ENCODE measurements around the gene EMC6.

Gene EMC6

DNA sequence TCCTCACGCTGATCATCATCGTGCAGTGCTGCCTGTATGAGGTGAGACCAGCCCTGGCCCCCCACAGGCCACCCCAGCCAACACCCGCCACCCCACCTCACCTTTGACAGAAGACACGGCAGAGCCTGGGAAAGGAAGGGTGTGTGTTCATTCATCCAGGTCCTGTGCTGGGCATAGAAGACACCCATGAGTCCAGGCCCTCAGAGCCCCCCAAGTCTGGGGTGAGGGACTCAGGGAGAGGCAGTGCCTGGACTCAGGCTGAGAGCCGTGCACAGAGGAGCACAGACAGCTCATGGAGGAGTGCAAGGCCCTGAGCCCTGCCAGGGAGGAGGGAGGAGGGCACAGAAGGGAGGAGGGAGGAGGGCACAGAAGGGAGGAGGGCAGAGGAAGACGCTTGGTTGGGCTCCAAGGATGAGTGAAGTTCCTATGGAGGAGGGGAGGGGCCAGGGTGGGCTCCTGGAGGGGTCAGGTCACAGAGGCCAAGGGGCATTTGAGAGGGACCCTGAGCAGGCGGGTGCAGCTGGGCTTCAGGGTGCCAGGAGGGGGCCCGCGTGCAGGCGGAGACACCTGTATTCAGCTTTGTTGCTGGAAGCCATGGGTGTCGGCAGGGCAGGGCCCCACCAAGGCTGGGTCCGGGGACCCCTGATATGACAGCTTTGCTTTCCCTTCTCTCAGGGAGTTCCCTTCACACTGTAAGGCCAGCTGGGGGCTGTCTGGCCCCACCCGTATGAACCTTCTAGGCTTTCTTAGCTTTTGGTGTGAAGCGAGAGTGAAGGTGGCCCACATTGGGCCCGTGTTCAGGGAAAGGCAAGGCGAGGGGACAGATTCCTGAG lies 11.6 kb upstream of the EMC6 start:
- no peak overlapping the region for H3K27ac ChIP-seq
- TF ChIP-seq CTCF (conservative IDR thresholded peaks at IDR 0.05) = no peak

- H3K27ac ChIP-seq = no peak overlapping the region
- TF ChIP-seq CTCF (conservative IDR thresholded peaks at IDR 0.05) = no peak
These were observed 11.1 kb upstream of the EMC6 start for GRCh38 chr17:3657588-3657869.

- no peak for TF ChIP-seq CTCF (conservative IDR thresholded peaks at IDR 0.05)
- no peak overlapping the region for H3K27ac ChIP-seq
These were observed 10.5 kb upstream of the EMC6 start for GRCh38 chr17:3657874-3658783.

DNA sequence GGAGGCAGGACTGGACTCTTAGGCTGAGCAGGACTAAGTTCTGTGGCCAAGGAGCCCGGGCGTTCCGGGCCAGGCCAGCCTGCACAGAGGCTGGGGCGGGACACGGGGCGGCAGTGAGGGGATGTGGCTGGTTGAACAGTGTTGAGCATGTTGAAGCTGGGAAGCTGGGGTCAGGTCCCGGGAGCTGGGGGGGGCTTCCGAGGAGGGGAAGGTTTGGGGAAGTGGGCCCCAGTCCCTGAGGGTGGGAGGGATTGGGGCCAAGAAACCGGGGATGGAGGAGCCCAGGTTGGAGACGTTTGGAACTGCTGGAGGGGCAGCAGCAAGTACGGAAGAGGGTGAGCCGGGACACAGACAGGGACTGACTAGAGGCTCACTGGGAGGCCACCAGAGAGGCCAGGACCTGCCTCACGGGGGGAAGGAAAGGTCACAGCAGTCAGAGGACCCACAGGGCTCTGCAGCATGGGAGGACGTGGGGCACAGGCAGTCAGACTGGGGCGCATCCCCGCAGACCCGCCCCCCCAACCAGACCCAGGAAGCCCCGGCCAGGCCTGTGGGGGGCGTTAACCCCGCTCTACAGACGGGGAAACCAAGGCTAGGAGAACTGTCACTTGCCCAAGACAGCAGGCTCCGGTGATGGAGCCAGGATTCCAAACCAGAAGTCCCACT lies 9.7 kb upstream of the EMC6 start:
- TF ChIP-seq CTCF (conservative IDR thresholded peaks at IDR 0.05) = no peak
- H3K27ac ChIP-seq = no peak overlapping the region

DNA sequence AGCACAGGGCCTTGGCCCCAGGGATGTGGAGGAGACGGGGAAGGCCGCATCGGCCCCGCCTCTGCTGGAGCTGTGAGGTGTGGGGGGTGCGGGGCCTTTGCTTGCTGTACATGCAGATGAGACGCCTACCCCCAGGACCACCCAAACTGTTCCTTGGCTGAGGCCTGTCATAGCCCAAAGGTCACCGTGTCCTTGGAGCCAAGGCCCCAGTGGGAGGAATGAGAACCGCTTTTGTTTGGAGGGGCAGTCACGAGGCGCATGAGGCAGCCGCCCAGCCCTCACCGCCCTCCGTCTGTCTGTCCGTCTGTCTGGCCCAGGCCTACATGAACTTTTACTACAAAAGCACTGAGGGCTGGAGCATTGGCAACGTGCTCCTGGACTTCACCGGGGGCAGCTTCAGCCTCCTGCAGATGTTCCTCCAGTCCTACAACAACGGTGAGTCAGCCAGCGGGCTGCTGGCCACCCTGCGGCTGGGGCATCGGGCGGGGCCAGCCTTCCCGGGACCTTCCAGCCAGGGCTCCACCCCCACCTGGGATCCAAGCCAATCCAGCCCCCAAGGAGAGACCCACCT lies 9.0 kb upstream of the EMC6 start:
- no peak for TF ChIP-seq CTCF (conservative IDR thresholded peaks at IDR 0.05)
- H3K27ac ChIP-seq = no peak overlapping the region

- no peak overlapping the region for H3K27ac ChIP-seq
- TF ChIP-seq CTCF (conservative IDR thresholded peaks at IDR 0.05) = no peak
These were observed 8.2 kb upstream of the EMC6 start for GRCh38 chr17:3660311-3660891.

Data from VCaP (cell line).